PC-3 (cell line): ENCODE measurements around the gene STEAP1B.

Source experiments
- CTCF ChIP-seq: fragments of 300-600 bp; sonication (generic); conservative IDR thresholded peaks from 2 replicates; pipeline ENCODE4 v1.5.1; 2017; ENCODE audit warnings: antibody characterized with exemption, low read depth, mild to moderate bottlenecking, low read length
- EZH2 ChIP-seq: fragments of 300-600 bp; sonication (generic); IDR thresholded peaks from one replicate; pipeline ENCODE4 v1.6.1; 2017; ENCODE audit warnings: antibody characterized with exemption, mild to moderate bottlenecking, low read length; ENCODE audit not compliant: unreplicated experiment

- TF ChIP-seq CTCF (no peak), EZH2 (no peak)
Measured at GRCh38 chr7:22457471-22457870, 42.5 kb downstream of the STEAP1B start.
